ENCODE results near the gene TMEM121.

The TMEM121 gene

DNA sequence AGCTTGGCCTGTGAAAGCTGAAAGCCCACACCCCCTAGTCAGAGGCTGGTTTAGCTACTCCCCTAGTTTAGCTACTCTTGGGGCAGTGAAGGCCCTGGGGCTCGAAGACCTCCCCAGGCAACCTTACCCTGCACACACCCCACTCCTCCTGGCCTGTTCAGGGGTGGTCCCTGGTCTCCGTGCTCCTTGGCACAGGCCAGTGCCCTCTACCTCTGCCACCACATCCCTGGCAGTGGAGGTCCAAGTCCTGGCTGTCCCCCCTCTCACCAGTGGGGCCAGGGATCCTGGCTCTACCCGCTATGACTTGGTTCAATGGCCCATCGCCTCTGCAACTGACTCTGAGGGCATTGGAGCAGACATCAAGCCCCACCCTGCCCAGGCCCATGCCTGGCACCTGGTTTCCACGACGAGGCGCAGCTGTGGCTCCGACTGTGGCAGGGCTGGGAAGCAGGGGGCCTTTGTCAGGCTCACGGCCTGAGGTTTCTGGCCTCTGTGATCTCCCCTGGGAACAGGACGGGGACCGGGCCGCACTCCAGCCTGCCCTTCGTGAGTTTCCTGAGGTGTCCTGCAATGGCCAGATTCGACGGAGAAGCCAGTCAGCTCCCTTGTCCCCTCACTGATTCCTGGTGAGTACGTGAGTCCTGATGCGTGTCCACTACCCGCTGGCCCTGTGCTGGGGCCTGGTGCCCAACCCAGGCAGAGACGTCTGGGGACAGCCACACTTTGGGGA lies 5.7 kb downstream of the TMEM121 start:
- WGBS, 2 experiments (ENCODE audit: insufficient coverage in 2 of 2): 81 to 83% methylated on average over 18 to 19 of the region's 19 CpGs
- H3K4me1 ChIP-seq (ENCODE audit: control insufficient read depth, insufficient read depth, low read length, poor library complexity, severe bottlenecking): no peaks in the 10 kb centered on the region
- H3K27ac ChIP-seq (ENCODE audit: low read depth, low read length, severe bottlenecking): no peak overlapping the region
- H3K9me3 ChIP-seq (ENCODE audit: control insufficient read depth, low read length): no peaks in the 10 kb centered on the region
- H3K36me3 ChIP-seq (ENCODE audit: control insufficient read depth, insufficient read depth, low read length): no peaks in the 10 kb centered on the region
- no peak overlapping the region for H3K4me3 ChIP-seq (ENCODE audit: extremely low read depth, insufficient read depth, low read length, poor library complexity, severe bottlenecking)

DNA sequence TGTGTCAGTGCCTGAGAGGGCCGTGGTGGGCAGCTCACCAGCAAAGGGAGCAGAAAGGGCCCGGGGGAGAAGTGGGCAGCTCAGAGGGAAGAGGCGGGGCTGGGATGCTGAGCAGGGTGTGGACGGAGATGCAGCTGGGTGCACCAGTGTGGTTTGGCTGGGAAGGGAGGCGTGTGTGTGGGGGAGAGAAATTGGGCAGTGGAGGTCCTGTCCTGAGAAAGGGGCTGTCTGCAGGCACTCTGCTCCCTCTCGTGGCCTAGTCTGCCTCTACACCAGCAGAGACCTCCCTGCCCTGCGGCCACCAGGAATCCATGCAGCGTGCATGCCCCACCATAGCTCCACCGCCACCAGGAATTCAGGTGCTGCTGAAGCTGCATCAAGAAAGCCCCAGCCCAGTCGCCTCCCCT lies 6.4 kb downstream of the TMEM121 start:
- H3K36me3 ChIP-seq (ENCODE audit: control insufficient read depth, insufficient read depth, low read length): no peaks in the 10 kb centered on the region
- H3K4me1 ChIP-seq (ENCODE audit: control insufficient read depth, insufficient read depth, low read length, poor library complexity, severe bottlenecking): no peaks in the 10 kb centered on the region
- H3K27ac ChIP-seq (ENCODE audit: low read depth, low read length, severe bottlenecking): no peak overlapping the region
- no peaks in the 10 kb centered on the region for H3K9me3 ChIP-seq (ENCODE audit: control insufficient read depth, low read length)
- WGBS, 2 experiments (ENCODE audit: insufficient coverage in 2 of 2): 44 to 55% methylated on average over 6 to 8 of the region's 10 CpGs
- no peak overlapping the region for H3K4me3 ChIP-seq (ENCODE audit: extremely low read depth, insufficient read depth, low read length, poor library complexity, severe bottlenecking)

DNA sequence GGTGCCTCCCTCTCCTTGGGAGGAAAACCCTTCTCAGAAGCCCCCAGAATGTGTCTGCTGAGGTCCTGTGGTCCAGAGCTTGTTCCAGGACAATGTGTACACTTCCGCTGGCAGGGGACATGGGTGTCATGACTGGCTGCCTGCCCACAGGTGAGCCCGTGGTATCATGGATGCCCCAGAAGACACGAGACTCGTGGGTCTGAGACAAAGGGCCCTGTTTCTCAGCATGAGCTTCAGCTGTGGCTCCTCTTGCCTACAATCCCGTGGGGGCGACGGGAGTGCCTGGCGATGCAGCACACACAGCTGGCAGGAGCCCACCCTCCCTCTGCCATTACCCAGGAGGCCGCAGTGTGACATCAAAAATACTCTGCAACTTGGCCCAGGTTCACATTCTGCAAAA lies 7.0 kb downstream of the TMEM121 start:
- Histone ChIP-seq H3K4me1 (ENCODE audit: control insufficient read depth, insufficient read depth, low read length, poor library complexity, severe bottlenecking) (no peaks in the 10 kb centered on the region), H3K4me3 (ENCODE audit: extremely low read depth, insufficient read depth, low read length, poor library complexity, severe bottlenecking) (no peak overlapping the region), H3K9me3 (ENCODE audit: control insufficient read depth, low read length) (no peaks in the 10 kb centered on the region), H3K36me3 (ENCODE audit: control insufficient read depth, insufficient read depth, low read length) (no peaks in the 10 kb centered on the region), H3K27ac (ENCODE audit: low read depth, low read length, severe bottlenecking) (no peak overlapping the region)
- WGBS, 2 experiments (ENCODE audit: insufficient coverage in 2 of 2): 68 to 81% methylated on average over 9 of the region's 9 CpGs

DNA sequence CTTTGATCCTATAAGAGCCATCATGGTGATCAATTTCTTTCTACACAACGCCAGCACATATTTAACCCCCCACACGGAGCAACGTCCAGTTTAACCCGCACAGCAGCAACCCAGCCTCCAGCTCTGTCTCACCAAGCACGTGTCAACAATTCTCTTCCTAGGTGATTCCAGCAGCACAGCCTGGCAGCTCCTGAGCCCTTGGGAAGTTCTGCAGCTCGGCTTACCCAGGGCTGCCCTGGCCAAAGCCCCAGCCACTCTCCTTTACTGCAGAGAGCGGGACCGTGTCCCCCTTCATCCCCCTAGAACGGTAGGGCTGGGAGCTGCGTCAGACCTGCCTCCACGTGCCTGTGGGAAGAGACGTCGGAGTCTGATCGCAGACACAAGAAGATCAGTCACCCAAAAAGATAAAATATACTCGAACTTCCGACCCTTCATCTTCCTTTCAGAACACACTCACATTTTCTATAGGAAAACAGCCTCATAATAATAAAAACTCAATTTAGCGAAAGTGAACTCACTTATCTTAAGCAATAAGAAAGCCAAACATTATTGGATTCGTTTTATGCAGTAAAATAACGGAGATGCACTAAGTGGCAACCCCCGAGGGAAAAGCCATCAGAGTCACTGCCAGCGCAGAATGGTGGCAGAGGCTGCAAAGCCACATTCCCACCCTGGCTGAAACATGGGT lies 7.6 kb downstream of the TMEM121 start:
- Histone ChIP-seq H3K27ac (ENCODE audit: low read depth, low read length, severe bottlenecking) (no peak overlapping the region), H3K36me3 (ENCODE audit: control insufficient read depth, insufficient read depth, low read length) (no peaks in the 10 kb centered on the region)

DNA sequence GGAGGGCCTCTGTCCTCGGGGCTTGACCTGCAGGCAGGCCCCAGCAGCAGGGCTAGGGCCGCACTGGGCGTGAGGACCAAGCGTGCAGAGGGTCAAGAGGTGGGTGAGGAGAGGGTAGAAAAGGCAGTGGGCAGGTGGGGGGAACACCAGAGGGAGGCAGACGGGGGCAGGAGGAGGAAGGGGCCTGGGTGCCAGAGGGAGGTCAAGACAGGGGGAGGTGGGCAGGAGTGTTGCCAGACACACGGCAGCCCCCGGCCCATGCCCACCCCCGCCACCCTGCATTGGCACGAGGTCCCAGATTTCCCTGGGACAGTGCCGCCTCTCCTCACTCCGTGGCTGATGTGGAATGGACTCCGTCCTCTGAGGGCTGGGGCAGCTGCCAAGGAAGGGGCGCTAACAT lies 8.2 kb downstream of the TMEM121 start:
- Histone ChIP-seq H3K4me3 (ENCODE audit: extremely low read depth, insufficient read depth, low read length, poor library complexity, severe bottlenecking) (no peak overlapping the region), H3K4me1 (ENCODE audit: control insufficient read depth, insufficient read depth, low read length, poor library complexity, severe bottlenecking) (no peaks in the 10 kb centered on the region), H3K9me3 (ENCODE audit: control insufficient read depth, low read length) (no peaks in the 10 kb centered on the region), H3K27ac (ENCODE audit: low read depth, low read length, severe bottlenecking) (no peak overlapping the region), H3K36me3 (ENCODE audit: control insufficient read depth, insufficient read depth, low read length) (no peaks in the 10 kb centered on the region)
- 73 to 75% methylated on average over 12 of the region's 13 CpGs for WGBS, 2 experiments (ENCODE audit: insufficient coverage in 2 of 2)

More for the DNA sequence above, 7.6 kb downstream of the TMEM121 start:
- no peaks in the 10 kb centered on the region for H3K9me3 ChIP-seq (ENCODE audit: control insufficient read depth, low read length)
- WGBS, 2 experiments (ENCODE audit: insufficient coverage in 2 of 2): 67 to 70% methylated on average over 15 to 20 of the region's 21 CpGs
- H3K4me1 ChIP-seq (ENCODE audit: control insufficient read depth, insufficient read depth, low read length, poor library complexity, severe bottlenecking): no peaks in the 10 kb centered on the region
- no peak overlapping the region for H3K4me3 ChIP-seq (ENCODE audit: extremely low read depth, insufficient read depth, low read length, poor library complexity, severe bottlenecking)

DNA sequence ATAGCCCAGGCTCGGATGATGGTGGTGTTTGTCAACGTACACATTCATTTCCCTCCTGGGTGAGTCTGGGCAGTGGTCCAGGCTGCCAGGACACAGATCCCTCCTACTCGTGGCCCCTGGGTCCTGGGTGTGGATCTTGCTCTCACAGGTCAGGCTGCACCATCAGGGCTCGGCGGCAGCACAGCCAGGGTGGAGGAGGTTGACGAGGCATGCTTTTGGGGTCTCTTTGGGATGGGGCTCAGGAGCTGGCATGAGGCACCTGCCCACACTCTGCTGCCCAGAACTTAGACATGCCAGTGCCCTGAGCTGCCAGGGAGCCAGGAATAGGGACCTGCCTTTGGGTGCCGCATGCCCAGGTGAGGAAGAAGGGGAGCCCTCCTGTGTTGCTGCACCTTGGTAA lies 9.7 kb downstream of the TMEM121 start:
- Histone ChIP-seq H3K36me3 (ENCODE audit: control insufficient read depth, insufficient read depth, low read length) (no peaks in the 10 kb centered on the region), H3K4me3 (ENCODE audit: extremely low read depth, insufficient read depth, low read length, poor library complexity, severe bottlenecking) (no peak overlapping the region), H3K27ac (ENCODE audit: low read depth, low read length, severe bottlenecking) (no peak overlapping the region), H3K4me1 (ENCODE audit: control insufficient read depth, insufficient read depth, low read length, poor library complexity, severe bottlenecking) (no peaks in the 10 kb centered on the region), H3K9me3 (ENCODE audit: control insufficient read depth, low read length) (no peaks in the 10 kb centered on the region)
- 59 to 71% methylated on average over 4 to 6 of the region's 7 CpGs for WGBS, 2 experiments (ENCODE audit: insufficient coverage in 2 of 2)

DNA sequence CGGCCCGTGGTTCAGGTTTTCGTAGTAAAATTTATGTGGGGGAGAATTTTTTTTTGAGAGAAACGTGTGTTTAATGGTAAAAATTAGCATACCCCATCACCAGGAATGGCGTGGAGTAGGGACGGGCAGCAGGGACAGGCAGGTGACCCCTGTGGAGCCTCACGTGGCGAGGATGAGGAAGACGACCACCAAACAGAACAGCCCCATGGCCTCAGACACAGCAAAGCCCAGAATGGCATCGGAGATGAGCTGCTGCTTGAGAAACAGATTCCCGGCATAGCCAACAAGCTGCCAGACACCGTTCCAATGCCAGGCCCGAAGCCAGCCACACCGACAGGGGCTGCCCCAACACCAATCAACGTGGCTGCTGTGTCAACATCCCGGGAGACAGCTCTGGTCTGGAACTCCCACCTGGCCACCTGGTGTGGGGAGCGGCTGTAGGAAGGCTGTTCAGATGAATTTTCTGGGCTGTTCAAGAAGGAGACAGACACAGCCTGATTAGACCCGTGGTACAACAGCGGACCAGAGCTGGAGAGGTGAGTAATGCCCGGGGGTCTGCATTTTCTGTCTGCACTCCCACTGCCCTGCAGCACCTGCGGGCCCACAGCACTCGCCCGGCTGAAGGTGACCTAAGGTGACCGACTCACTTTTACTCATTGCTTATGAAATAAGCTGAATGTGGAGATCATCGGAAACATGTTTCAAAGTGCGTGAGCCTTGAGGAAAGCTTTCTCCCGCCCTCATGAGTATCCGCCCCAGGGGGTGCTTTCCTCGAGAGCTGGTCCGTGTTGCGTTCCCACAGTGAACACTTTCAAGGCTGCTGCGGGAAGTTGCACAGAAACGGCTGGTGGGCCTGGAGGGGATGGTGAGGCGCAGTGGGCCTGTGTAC lies 10.6 kb downstream of the TMEM121 start:
- H3K36me3 ChIP-seq (ENCODE audit: control insufficient read depth, insufficient read depth, low read length): no peaks in the 10 kb centered on the region
- H3K9me3 ChIP-seq (ENCODE audit: control insufficient read depth, low read length): peaks cover 4% of the 10 kb centered on the region
- no peak overlapping the region for H3K4me3 ChIP-seq (ENCODE audit: extremely low read depth, insufficient read depth, low read length, poor library complexity, severe bottlenecking)
- 63 to 66% methylated on average over 31 of the region's 34 CpGs for WGBS, 2 experiments (ENCODE audit: insufficient coverage in 2 of 2)
- no peaks in the 10 kb centered on the region for H3K4me1 ChIP-seq (ENCODE audit: control insufficient read depth, insufficient read depth, low read length, poor library complexity, severe bottlenecking)
- no peak overlapping the region for H3K27ac ChIP-seq (ENCODE audit: low read depth, low read length, severe bottlenecking)

DNA sequence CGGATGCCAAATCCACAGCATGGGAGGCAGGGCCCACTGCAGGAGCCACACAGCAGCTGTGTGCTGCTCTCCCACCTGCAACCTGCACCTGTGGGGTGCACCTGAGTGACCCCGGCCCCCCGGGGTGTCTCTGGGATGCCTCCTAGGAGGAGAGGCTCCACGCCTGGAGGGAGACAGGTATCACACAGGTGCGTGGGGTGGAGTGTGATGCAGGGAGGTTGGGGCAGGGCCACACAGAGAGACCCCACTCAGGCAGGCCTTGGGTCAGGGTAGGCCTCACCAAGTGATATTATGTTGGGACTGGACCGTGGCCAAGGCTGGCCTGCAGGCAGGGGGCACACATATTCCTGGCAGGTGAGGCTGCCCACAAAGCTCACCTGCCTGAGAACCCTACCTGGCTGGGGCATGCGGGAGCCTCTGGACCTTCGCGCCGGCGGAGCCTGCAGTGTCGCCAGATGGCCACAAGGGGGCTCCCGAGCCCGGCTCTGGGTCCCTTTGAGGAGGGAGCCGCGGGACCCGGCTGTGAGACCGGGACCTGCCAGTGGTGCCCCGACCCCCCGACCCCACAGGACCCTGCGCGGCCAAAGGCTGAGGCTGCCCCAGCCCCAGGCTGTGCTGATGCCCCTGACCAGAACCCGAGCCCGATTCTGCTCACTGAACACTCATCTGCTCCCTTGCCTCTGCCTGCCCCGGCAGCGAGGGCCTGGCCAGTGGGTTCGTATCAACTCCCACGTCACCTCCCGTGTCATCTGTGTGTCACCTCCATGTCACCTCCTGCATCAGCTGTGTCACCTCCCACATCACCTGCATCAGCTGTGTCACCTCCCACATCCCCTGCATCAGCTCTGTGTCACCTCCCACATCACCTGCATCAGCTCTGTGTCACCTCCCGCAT lies 11.4 kb downstream of the TMEM121 start:
- H3K4me3 ChIP-seq (ENCODE audit: extremely low read depth, insufficient read depth, low read length, poor library complexity, severe bottlenecking): no peak overlapping the region
- H3K9me3 ChIP-seq (ENCODE audit: control insufficient read depth, low read length): peaks cover 4% of the 10 kb centered on the region
- WGBS, 2 experiments (ENCODE audit: insufficient coverage in 2 of 2): 25 to 27% methylated on average over 30 of the region's 30 CpGs
- H3K4me1 ChIP-seq (ENCODE audit: control insufficient read depth, insufficient read depth, low read length, poor library complexity, severe bottlenecking): no peaks in the 10 kb centered on the region
- H3K36me3 ChIP-seq (ENCODE audit: control insufficient read depth, insufficient read depth, low read length): no peaks in the 10 kb centered on the region
- no peak overlapping the region for H3K27ac ChIP-seq (ENCODE audit: low read depth, low read length, severe bottlenecking)

DNA sequence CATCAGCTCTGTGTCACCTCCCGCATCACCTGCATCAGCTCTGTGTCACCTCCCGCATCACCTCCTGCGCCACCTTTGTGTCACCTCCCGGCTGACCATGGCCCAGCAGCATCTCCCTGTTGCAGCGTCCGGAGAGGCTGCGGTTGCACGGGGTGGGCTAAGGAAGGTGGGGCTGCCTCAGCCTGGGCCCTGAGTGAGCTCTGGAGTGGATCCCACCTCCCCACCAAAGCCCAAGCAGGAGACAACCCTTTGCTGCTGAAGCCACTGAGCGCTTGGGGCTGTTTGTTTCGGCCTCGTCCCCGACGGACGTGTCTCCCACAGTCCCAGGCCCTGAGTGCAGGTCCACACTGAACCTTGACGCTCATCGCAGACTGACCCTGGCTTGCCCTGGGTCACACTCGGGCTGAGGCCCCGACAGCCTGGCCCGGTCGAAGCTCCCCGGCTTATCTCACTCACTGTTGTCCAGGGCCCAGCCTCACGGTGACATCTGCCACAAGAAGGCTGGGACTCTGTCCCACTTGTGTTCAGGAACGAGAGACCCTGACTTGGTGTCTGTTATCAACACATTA lies 12.2 kb downstream of the TMEM121 start:
- Histone ChIP-seq H3K36me3 (ENCODE audit: control insufficient read depth, insufficient read depth, low read length) (no peaks in the 10 kb centered on the region), H3K9me3 (ENCODE audit: control insufficient read depth, low read length) (peaks cover 5% of the 10 kb centered on the region), H3K4me3 (ENCODE audit: extremely low read depth, insufficient read depth, low read length, poor library complexity, severe bottlenecking) (no peak overlapping the region), H3K4me1 (ENCODE audit: control insufficient read depth, insufficient read depth, low read length, poor library complexity, severe bottlenecking) (no peaks in the 10 kb centered on the region), H3K27ac (ENCODE audit: low read depth, low read length, severe bottlenecking) (no peak overlapping the region)
- WGBS, 2 experiments (ENCODE audit: insufficient coverage in 2 of 2): 74 to 76% methylated on average over 17 to 23 of the region's 23 CpGs

DNA sequence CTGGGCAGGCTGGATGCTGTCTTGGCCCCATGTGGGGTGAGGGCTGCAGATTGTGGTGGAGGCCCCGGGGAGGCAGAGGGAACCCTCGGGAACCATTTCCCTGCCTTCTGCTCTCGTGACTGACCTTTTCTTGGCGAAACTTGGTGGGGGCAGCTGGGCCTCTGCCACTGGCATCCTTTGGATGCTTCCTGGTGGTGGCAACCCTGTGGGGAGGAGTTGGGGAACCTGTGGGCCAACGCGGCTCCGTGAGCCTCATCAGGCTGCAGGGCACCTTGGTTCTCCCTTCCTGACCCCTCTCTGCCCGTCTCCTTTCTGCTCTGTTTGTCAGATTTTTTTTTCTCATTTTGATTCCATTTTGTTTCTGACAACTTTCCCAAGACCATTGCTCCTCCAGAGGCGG lies 14.4 kb downstream of the TMEM121 start:
- no peak overlapping the region for H3K27ac ChIP-seq (ENCODE audit: low read depth, low read length, severe bottlenecking)
- 66 to 69% methylated on average over 8 to 9 of the region's 9 CpGs for WGBS, 2 experiments (ENCODE audit: insufficient coverage in 2 of 2)
- H3K9me3 ChIP-seq (ENCODE audit: control insufficient read depth, low read length): peaks cover 8% of the 10 kb centered on the region
- no peak overlapping the region for H3K4me3 ChIP-seq (ENCODE audit: extremely low read depth, insufficient read depth, low read length, poor library complexity, severe bottlenecking)
- no peaks in the 10 kb centered on the region for H3K4me1 ChIP-seq (ENCODE audit: control insufficient read depth, insufficient read depth, low read length, poor library complexity, severe bottlenecking)
- no peaks in the 10 kb centered on the region for H3K36me3 ChIP-seq (ENCODE audit: control insufficient read depth, insufficient read depth, low read length)
